ENCODE measurements around the gene CENPL.

Gene CENPL, protein sequence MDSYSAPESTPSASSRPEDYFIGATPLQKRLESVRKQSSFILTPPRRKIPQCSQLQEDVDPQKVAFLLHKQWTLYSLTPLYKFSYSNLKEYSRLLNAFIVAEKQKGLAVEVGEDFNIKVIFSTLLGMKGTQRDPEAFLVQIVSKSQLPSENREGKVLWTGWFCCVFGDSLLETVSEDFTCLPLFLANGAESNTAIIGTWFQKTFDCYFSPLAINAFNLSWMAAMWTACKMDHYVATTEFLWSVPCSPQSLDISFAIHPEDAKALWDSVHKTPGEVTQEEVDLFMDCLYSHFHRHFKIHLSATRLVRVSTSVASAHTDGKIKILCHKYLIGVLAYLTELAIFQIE

DNA sequence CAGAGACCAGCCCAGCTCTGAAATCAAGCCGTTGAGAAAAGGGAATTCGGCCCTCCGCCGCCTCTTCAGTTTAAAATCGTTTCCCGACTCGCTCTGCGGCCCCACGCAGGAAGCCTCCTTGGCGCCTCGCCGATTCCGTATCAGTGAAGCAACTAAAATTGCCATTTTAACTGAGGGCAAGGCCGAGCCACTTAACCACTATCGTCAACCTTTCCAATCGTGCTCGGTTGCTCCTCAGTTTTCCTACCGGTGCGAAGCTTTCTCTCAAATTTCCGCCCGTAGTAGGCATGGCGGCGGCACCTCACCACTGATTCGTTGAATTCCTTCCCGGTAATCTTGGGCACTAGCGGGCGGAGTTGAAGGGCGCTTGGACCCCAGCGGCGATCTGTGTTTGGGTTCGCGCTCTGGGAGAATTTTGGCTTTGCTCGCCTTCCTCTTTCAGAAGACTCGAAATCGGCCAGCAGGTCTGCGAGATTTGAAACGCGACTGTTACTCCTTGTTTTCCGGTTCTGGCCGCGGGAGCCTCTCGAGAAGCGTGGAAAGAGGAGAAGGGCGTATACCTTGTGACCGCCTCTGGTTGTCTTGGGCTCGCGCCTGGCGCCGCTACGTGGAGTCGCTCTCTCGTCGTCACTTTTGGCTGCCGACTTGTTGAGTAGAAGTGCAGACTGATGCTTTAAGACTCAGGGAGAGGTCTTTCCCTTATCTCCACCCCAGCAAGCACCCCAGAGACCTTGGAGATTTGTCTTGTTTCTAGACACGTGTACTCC is at the start of gene CENPL, which contains the start of gene DARS2:
Gene CENPL (minus strand): TSS at position 569 of the 767 bp plus-strand sequence. CDS start 13,584 bp downstream, outside the sequence.
Gene DARS2 (plus strand): TSS at position 359 of the 767 bp plus-strand sequence. CDS start 557 bp downstream, outside the sequence.
- Histone ChIP-seq H3K27ac (ENCODE audit: low read depth, low read length) (peak within 1 kb of the TSS; percentile 100), H3K4me1 (ENCODE audit: control insufficient read depth, insufficient read depth, low read length) (peaks cover 4% of the 10 kb centered on the region; the same call in 1 of the 2 replicates), H3K9me3 (ENCODE audit: control insufficient read depth, insufficient read depth, low read length) (no peaks in the 10 kb centered on the region), H3K36me3 (ENCODE audit: control insufficient read depth, insufficient read depth, low read length) (peaks cover 30% of the 10 kb centered on the region), H3K27me3 (ENCODE audit: control insufficient read depth, insufficient read depth, low read length) (no peaks in the 10 kb centered on the region), H3K9ac (ENCODE audit: low read depth, low read length) (peak within 1 kb of the TSS; percentile 98), H3K4me3 (ENCODE audit: low read depth, low read length) (peak within 1 kb of the TSS; percentile 97)

DNA sequence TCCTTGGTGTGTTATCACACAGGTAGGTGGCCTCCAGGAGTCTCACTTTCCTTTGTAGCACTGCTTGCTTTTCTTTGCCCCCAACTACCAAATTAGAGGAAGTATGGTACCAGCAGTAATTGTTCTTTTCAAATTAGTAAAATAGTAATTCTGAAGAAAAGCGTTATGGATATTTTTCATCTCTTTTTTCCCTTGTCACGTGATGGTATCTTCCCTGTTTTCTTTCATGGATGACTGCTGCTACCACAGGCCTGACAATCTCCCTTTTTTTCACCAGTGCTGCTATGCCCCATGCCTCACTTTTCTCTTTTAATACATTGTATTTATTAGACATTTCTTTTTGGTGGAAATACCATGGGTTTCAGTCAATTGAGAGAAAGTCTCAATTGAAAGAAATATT is 46.8 kb upstream of the CENPL start:
- H3K9me3 ChIP-seq (ENCODE audit: control insufficient read depth, insufficient read depth, low read length) = no peaks in the 10 kb centered on the region
- no peak overlapping the region for H3K27ac ChIP-seq (ENCODE audit: low read depth, low read length)
- H3K36me3 ChIP-seq (ENCODE audit: control insufficient read depth, insufficient read depth, low read length) = peaks cover 49% of the 10 kb centered on the region
- peaks cover 6% of the 10 kb centered on the region; the same call in 1 of the 2 replicates for H3K4me1 ChIP-seq (ENCODE audit: control insufficient read depth, insufficient read depth, low read length)
- H3K9ac ChIP-seq (ENCODE audit: low read depth, low read length) = no peak overlapping the region
- no peak overlapping the region for H3K4me3 ChIP-seq (ENCODE audit: low read depth, low read length)
- H3K27me3 ChIP-seq (ENCODE audit: control insufficient read depth, insufficient read depth, low read length) = no peaks in the 10 kb centered on the region

DNA sequence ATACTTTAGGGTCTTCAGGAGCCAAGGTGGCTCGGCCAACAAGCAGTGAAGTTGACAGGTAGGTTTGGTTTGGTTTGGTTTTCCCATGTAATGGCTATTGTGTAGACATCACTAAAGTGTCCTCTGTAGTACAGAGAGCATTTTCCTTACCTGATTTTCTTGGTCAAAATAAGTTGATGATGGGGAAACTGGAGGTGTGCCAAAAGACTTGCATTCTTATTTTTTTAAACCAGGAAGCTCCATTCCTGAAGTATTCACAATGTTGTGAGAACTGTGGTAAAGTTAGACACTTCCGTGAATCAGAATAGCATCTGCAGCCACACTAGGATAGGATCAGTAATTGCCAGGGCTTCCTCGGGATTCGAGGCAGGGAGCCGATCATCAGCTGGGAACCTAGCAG is 46.4 kb upstream of the CENPL start:
- H3K27ac ChIP-seq (ENCODE audit: low read depth, low read length) = no peak overlapping the region
- H3K27me3 ChIP-seq (ENCODE audit: control insufficient read depth, insufficient read depth, low read length) = no peaks in the 10 kb centered on the region
- no peaks in the 10 kb centered on the region for H3K9me3 ChIP-seq (ENCODE audit: control insufficient read depth, insufficient read depth, low read length)
- H3K9ac ChIP-seq (ENCODE audit: low read depth, low read length) = no peak overlapping the region
- H3K4me1 ChIP-seq (ENCODE audit: control insufficient read depth, insufficient read depth, low read length) = peaks cover 6% of the 10 kb centered on the region; the same call in 1 of the 2 replicates
- no peak overlapping the region for H3K4me3 ChIP-seq (ENCODE audit: low read depth, low read length)
- peaks cover 49% of the 10 kb centered on the region for H3K36me3 ChIP-seq (ENCODE audit: control insufficient read depth, insufficient read depth, low read length)

DNA sequence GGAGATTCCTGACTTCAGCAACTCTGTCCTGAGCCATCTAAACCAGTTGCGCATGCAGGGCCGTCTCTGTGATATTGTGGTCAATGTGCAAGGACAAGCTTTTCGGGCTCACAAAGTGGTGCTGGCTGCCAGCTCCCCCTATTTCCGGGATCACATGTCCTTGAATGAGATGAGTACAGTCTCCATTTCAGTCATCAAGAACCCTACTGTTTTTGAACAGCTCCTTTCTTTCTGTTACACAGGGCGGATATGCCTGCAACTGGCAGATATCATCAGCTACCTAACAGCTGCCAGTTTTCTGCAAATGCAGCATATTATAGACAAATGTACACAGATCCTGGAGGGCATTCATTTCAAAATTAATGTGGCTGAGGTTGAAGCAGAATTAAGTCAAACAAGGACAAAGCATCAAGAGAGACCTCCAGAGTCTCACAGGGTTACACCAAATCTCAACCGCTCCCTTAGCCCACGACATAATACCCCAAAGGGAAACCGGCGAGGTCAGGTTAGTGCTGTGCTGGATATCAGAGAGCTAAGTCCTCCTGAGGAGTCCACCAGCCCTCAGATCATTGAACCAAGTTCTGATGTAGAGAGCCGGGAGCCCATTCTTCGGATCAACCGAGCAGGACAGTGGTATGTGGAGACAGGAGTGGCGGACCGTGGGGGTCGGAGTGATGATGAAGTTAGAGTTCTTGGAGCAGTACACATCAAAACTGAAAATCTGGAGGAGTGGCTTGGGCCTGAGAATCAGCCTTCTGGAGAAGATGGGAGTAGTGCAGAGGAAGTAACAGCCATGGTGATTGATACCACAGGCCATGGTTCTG is 45.8 kb upstream of the CENPL start:
- H3K9ac ChIP-seq (ENCODE audit: low read depth, low read length) = no peak overlapping the region
- peaks cover 6% of the 10 kb centered on the region; the same call in 1 of the 2 replicates for H3K4me1 ChIP-seq (ENCODE audit: control insufficient read depth, insufficient read depth, low read length)
- peaks cover 49% of the 10 kb centered on the region for H3K36me3 ChIP-seq (ENCODE audit: control insufficient read depth, insufficient read depth, low read length)
- H3K9me3 ChIP-seq (ENCODE audit: control insufficient read depth, insufficient read depth, low read length) = no peaks in the 10 kb centered on the region
- no peak overlapping the region for H3K4me3 ChIP-seq (ENCODE audit: low read depth, low read length)
- H3K27ac ChIP-seq (ENCODE audit: low read depth, low read length) = no peak overlapping the region
- no peaks in the 10 kb centered on the region for H3K27me3 ChIP-seq (ENCODE audit: control insufficient read depth, insufficient read depth, low read length)

DNA sequence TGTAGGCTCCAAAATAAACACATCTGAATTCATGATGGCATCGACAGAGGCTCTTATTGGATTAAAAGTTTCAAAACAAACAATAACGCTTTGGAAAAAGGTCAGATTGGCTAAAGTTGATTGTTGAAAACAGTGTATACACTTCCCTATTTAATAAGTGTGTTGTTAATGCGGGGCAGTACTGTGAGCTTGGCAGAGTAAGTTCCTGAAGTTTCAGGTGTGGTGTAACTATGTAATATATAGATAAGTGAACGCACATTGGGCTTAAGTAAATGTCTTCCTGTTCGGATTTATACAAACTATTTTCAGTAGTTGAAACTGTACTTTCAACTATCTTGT is 44.3 kb upstream of the CENPL start:
- Histone ChIP-seq H3K9ac (ENCODE audit: low read depth, low read length) (peak overlapping the region; percentile 64), H3K36me3 (ENCODE audit: control insufficient read depth, insufficient read depth, low read length) (peaks cover 57% of the 10 kb centered on the region), H3K4me3 (ENCODE audit: low read depth, low read length) (peak overlapping the region; percentile 89), H3K27ac (ENCODE audit: low read depth, low read length) (peak overlapping the region; percentile 99), H3K9me3 (ENCODE audit: control insufficient read depth, insufficient read depth, low read length) (no peaks in the 10 kb centered on the region), H3K4me1 (ENCODE audit: control insufficient read depth, insufficient read depth, low read length) (peaks cover 18% of the 10 kb centered on the region; the same call in 1 of the 2 replicates), H3K27me3 (ENCODE audit: control insufficient read depth, insufficient read depth, low read length) (no peaks in the 10 kb centered on the region)

DNA sequence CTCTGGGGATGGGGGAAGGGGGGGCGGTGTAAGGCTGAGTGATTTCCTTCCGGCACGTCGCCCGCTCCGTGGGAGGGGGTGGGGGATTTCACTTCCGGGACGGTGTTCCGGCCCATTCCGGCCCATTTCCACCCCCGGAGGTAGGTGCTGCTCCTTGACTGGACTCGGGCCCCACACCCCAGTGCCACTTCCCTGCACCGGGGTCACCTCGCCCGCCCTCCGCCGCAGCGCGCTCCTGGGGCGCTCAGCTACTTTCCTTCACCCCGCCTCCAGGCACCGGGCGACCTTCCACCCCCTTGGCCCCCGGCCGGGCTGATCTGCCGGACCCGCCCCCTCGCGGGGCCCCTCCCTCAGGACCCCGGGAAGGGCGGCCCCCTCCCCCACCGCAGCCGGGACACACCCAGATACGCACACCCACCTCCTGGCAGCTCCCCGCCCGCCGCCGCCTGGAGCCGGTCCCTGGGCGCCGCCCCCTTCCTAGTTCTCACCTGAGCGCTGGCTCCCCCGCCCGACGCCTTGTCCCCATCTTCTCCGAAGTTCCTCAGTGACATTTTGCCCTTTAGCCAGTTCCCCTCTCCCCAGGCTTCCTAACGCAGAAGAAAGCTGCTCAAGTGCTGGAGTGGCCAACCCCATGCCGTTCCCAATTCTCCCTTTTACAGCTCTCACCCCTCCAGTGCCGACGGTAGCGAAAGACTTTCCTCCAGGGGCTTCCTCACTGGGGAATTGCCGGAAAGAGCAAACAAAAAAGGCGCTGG is 43.8 kb upstream of the CENPL start, which contains the start of gene ZBTB37:
Gene ZBTB37 (plus strand): TSS at position 115 of the 755 bp plus-strand sequence. CDS start 1,846 bp downstream, outside the sequence.
- Histone ChIP-seq H3K9me3 (ENCODE audit: control insufficient read depth, insufficient read depth, low read length) (no peaks in the 10 kb centered on the region), H3K4me1 (ENCODE audit: control insufficient read depth, insufficient read depth, low read length) (peaks cover 18% of the 10 kb centered on the region; the same call in 1 of the 2 replicates), H3K4me3 (ENCODE audit: low read depth, low read length) (peak within 1 kb of the TSS; percentile 97), H3K36me3 (ENCODE audit: control insufficient read depth, insufficient read depth, low read length) (peaks cover 59% of the 10 kb centered on the region), H3K9ac (ENCODE audit: low read depth, low read length) (peak within 1 kb of the TSS; percentile 99), H3K27me3 (ENCODE audit: control insufficient read depth, insufficient read depth, low read length) (no peaks in the 10 kb centered on the region), H3K27ac (ENCODE audit: low read depth, low read length) (peak within 1 kb of the TSS; percentile 99)

DNA sequence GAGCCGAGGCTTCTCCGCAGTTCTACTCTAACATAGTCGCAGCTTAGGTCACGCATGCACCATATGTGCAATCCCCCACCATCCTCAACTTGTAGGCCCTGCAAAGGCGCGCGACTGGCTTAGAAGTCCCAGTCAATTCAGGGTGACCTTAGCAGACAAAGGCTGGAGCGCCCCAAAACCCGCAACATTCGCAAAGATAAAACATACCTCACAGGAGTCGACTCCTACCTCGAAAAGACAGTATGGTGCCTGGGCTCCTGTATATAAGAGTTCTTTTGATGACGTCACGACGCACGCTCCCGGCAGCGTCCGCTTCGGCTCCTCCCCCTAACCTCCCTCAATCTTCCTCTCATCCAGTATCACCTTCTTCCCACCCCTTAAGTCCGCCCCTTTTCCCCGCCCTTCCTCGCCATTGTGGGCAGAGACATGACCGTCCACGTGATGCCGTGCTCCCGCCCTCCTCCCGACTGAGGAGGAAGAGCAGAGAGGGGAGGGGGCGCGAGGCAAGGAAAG is 43.1 kb upstream of the CENPL start, which contains the start of gene GAS5:
Gene GAS5 (minus strand): TSS at position 237 of the 513 bp plus-strand sequence.
- peak within 1 kb of the TSS; percentile 99 for H3K27ac ChIP-seq (ENCODE audit: low read depth, low read length)
- H3K9ac ChIP-seq (ENCODE audit: low read depth, low read length) = peak within 1 kb of the TSS; percentile 99
- H3K4me1 ChIP-seq (ENCODE audit: control insufficient read depth, insufficient read depth, low read length) = peaks cover 24% of the 10 kb centered on the region; the same call in 1 of the 2 replicates
- peaks cover 62% of the 10 kb centered on the region for H3K36me3 ChIP-seq (ENCODE audit: control insufficient read depth, insufficient read depth, low read length)
- no peaks in the 10 kb centered on the region for H3K27me3 ChIP-seq (ENCODE audit: control insufficient read depth, insufficient read depth, low read length)
- H3K9me3 ChIP-seq (ENCODE audit: control insufficient read depth, insufficient read depth, low read length) = no peaks in the 10 kb centered on the region
- peak within 1 kb of the TSS; percentile 97 for H3K4me3 ChIP-seq (ENCODE audit: low read depth, low read length)

DNA sequence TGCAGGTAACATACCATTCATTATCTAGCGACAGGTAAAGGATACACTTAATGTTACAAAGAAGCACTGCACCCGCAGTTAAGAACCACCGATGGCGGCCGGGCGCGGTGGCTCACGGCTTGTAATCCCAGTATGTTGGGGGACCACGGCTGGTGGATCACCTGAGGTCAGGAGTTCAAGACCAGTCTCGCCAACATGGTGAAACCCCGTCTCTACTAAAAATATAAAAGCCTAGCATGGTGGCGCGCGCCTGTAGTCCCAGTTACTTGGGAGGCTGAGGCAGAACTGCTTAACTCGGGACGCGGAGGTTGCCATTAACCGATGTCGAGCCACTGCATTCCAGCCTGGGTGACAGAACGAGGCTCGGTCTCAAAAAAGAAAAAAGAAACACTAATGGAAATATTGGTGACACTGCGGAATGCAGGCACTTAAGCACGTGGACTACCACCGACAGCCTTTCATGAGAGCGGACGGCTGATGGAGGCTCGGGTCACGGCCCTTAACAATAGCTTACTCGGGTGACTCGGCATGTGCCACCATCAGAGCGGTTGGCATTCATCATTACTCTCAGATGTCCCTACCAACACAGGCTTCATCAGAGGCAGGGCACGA is 42.6 kb upstream of the CENPL start:
- peak overlapping the region; percentile 94 for H3K27ac ChIP-seq (ENCODE audit: low read depth, low read length)
- peak overlapping the region; percentile 97 for H3K4me3 ChIP-seq (ENCODE audit: low read depth, low read length)
- H3K4me1 ChIP-seq (ENCODE audit: control insufficient read depth, insufficient read depth, low read length) = peaks cover 27% of the 10 kb centered on the region; the same call in 1 of the 2 replicates
- H3K36me3 ChIP-seq (ENCODE audit: control insufficient read depth, insufficient read depth, low read length) = peaks cover 66% of the 10 kb centered on the region
- no peaks in the 10 kb centered on the region for H3K9me3 ChIP-seq (ENCODE audit: control insufficient read depth, insufficient read depth, low read length)
- H3K27me3 ChIP-seq (ENCODE audit: control insufficient read depth, insufficient read depth, low read length) = no peaks in the 10 kb centered on the region
- peak overlapping the region; percentile 99 for H3K9ac ChIP-seq (ENCODE audit: low read depth, low read length)

DNA sequence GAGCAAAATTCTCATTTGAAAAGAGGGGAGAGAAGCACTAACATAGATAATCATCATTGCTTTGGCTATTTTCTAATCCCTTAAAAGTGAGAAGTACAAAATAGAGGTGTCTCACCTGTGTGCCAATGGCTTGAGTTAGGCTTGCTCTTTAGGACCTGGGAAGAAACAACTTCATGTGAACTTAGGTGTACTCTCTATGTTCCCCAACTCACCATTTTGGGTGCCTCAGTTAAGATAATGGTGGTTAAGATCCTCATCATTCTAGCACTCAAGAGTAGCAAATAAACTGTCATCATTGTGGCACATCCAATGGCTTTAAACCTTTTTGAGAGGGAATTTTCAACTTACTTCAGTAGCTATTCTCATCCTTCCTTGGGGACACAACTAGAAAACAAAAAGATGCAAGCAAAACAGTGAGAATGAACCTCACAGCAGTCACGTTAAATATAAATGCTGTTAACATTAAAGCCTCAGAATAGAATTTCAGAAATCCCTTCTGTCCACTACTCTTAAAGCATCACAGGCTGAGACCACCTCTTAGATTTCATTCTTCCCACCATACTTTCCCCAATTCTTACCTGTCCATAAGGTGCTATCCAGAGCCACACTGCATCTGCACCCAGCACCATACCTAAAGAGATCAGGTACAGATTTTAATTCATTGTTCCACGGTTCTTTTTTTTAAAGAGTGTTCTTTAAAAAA is 41.9 kb upstream of the CENPL start:
- H3K27ac ChIP-seq (ENCODE audit: low read depth, low read length) = peak overlapping the region; percentile 94
- H3K9me3 ChIP-seq (ENCODE audit: control insufficient read depth, insufficient read depth, low read length) = no peaks in the 10 kb centered on the region
- H3K27me3 ChIP-seq (ENCODE audit: control insufficient read depth, insufficient read depth, low read length) = no peaks in the 10 kb centered on the region
- H3K4me3 ChIP-seq (ENCODE audit: low read depth, low read length) = peak overlapping the region; percentile 97
- H3K9ac ChIP-seq (ENCODE audit: low read depth, low read length) = peak overlapping the region; percentile 99
- peaks cover 63% of the 10 kb centered on the region for H3K36me3 ChIP-seq (ENCODE audit: control insufficient read depth, insufficient read depth, low read length)
- peaks cover 26% of the 10 kb centered on the region; the same call in 1 of the 2 replicates for H3K4me1 ChIP-seq (ENCODE audit: control insufficient read depth, insufficient read depth, low read length)

Measured in HUES48 (cell line).